Thoracic aorta (tissue), 2 donors: ENCODE results near the gene NINJ2. TPM values are rescaled to one million over a fixed set of nuclear protein-coding genes. Genes with fewer than 3 reads are reported as not detected.
A peak's percentile ranks its signal among the peaks of the same experiment; 100 is the strongest.

ENCODE experiments used
- ATAC-seq: fragments of 150-250 bp; one replicate; pipeline ENCODE4 v1.8.0; 2017; ENCODE audit warnings: low read depth; ENCODE audit not compliant: insufficient number of reproducible peaks, low FRiP score
- DNase-seq: peaks from one replicate; pipeline ENCODE4 v3.0.0-alpha.2; 2020; ENCODE audit warnings: low spot score
- H3K27ac ChIP-seq, 2 donors: fragments of 200-600 bp; sonication (generic); 1 replicate in 1 of 2; 2 replicates in 1 of 2; pipeline ENCODE4 v1.5.1; 2016; ENCODE audit warnings: mild to moderate bottlenecking in 2 of 2, moderate library complexity in 2 of 2
- H3K27me3 ChIP-seq: fragments of 200-600 bp; sonication (generic); replicated peaks from 2 replicates; pipeline ENCODE4 v1.6.0; 2016; ENCODE audit warnings: mild to moderate bottlenecking; ENCODE audit not compliant: insufficient read depth
- H3K36me3 ChIP-seq: fragments of 200-600 bp; sonication (generic); one replicate; pipeline ENCODE4 v1.5.1; 2016
- H3K4me1 ChIP-seq, 2 donors: fragments of 200-600 bp; sonication (generic); 1 replicate in 1 of 2; 2 replicates in 1 of 2; pipeline versions ENCODE4 v1.5.1 to v1.6.0; 2016; ENCODE audit warnings: low read depth in 2 of 2, mild to moderate bottlenecking in 1 of 2; ENCODE audit not compliant: control insufficient read depth in 1 of 2
- H3K4me3 ChIP-seq: fragments of 200-600 bp; sonication (generic); 2 replicates; pipeline ENCODE4 v1.5.1; 2016; ENCODE audit warnings: mild to moderate bottlenecking
- H3K9me3 ChIP-seq: fragments of 200-600 bp; sonication (generic); 2 replicates; pipeline ENCODE4 v1.5.1; 2016
- CTCF ChIP-seq: fragments of 200-600 bp; sonication (generic); IDR thresholded peaks from one replicate; pipeline ENCODE4 v1.5.1; 2019; ENCODE audit warnings: antibody characterized with exemption
- total RNA-seq, 2 donors: library from RNA; depleted of rRNA; stranded (reverse); fragments of >200 nt; gene quantifications; one replicate each; pipeline versions ENCODE4 v1.1.0 to v1.2.3, GENCODE V29; 2016

The NINJ2 gene
- total RNA-seq, 2 donors from 2014 or later, result 2.4 to 5.3 TPM

- DNase-seq, result no peak
- H3K4me3 ChIP-seq, result no peak overlapping the region
- no peak for ATAC-seq
Observed at GRCh38 chr12:613996-614395, 49.2 kb downstream of the NINJ2 start.

GRCh38 chr12:612886-613285 lies 50.4 kb downstream of the NINJ2 start:
- no peaks in the 10 kb centered on the region for H3K36me3 ChIP-seq
- no peaks in the 10 kb centered on the region for H3K27me3 ChIP-seq
- H3K4me3 ChIP-seq, result no peak overlapping the region
- DNase-seq (no peak), ATAC-seq (no peak)
- no peak for TF ChIP-seq CTCF
- H3K27ac ChIP-seq, result no peak overlapping the region
- peaks cover 3 to 27% of the 10 kb centered on the region in 2 donors for H3K4me1 ChIP-seq
- H3K9me3 ChIP-seq, result no peaks in the 10 kb centered on the region

More at GRCh38 chr12:613996-614395, 49.2 kb downstream of the NINJ2 start:
- no peak overlapping the region for H3K27ac ChIP-seq
- no peak for TF ChIP-seq CTCF
- no peaks in the 10 kb centered on the region for H3K27me3 ChIP-seq
- no peaks in the 10 kb centered on the region for H3K9me3 ChIP-seq
- no peaks in the 10 kb centered on the region for H3K36me3 ChIP-seq
- peaks cover 3 to 16% of the 10 kb centered on the region in 2 donors for H3K4me1 ChIP-seq

- Histone ChIP-seq H3K4me1 (peaks cover 8 to 33% of the 10 kb centered on the region in 2 donors), H3K36me3 (no peaks in the 10 kb centered on the region), H3K27me3 (no peaks in the 10 kb centered on the region), H3K27ac (no peak overlapping the region), H3K9me3 (no peaks in the 10 kb centered on the region), H3K4me3 (no peak overlapping the region)
- no peak for DNase-seq
- TF ChIP-seq CTCF, result no peak
- no peak for ATAC-seq
Observed at GRCh38 chr12:612293-612692, 51.0 kb downstream of the NINJ2 start.

- H3K9me3 ChIP-seq, result no peaks in the 10 kb centered on the region
- peak overlapping the region in 1 of 2 donors; percentile 78 for H3K27ac ChIP-seq
- DNase-seq, result no peak
Observed at GRCh38 chr12:611721-612120, 51.5 kb downstream of the NINJ2 start.

GRCh38 chr12:608921-609320 lies 54.3 kb downstream of the NINJ2 start:
- H3K36me3 ChIP-seq, result no peaks in the 10 kb centered on the region
- no peak overlapping the region for H3K4me3 ChIP-seq
- no peak for TF ChIP-seq CTCF
- peaks cover 15 to 57% of the 10 kb centered on the region in 2 donors for H3K4me1 ChIP-seq
- H3K27me3 ChIP-seq, result no peaks in the 10 kb centered on the region
- no peak for DNase-seq
- no peaks in the 10 kb centered on the region for H3K9me3 ChIP-seq
- ATAC-seq, result no peak
- no peak overlapping the region for H3K27ac ChIP-seq

More at GRCh38 chr12:611721-612120, 51.5 kb downstream of the NINJ2 start:
- Histone ChIP-seq H3K4me3 (no peak overlapping the region), H3K36me3 (no peaks in the 10 kb centered on the region), H3K4me1 (peaks cover 8 to 39% of the 10 kb centered on the region in 2 donors), H3K27me3 (no peaks in the 10 kb centered on the region)
- ATAC-seq, result no peak
- no peak for TF ChIP-seq CTCF
